Measurements from ENCODE around the gene CWC27.

DNA sequence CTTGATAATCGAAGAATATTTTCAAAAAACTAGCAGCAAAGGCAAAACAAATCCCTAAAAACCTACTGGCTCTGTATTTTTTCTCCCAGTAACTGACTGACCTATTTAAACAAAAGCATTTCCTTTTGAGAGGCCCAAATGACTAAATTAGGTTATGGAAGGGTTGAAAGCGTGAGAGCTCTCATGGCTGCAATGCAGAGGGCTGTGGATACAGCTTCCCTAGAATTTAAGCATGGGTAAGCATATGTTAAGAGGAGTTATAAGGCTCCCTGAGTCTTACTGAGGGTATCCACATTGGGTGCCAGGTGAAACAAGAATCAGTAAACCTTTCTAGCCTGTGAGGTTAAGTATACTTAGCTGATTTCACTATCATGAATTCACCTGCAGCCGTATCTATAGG, 46.1 kb upstream of the CWC27 start:
- TF ChIP-seq, protein P1, sequence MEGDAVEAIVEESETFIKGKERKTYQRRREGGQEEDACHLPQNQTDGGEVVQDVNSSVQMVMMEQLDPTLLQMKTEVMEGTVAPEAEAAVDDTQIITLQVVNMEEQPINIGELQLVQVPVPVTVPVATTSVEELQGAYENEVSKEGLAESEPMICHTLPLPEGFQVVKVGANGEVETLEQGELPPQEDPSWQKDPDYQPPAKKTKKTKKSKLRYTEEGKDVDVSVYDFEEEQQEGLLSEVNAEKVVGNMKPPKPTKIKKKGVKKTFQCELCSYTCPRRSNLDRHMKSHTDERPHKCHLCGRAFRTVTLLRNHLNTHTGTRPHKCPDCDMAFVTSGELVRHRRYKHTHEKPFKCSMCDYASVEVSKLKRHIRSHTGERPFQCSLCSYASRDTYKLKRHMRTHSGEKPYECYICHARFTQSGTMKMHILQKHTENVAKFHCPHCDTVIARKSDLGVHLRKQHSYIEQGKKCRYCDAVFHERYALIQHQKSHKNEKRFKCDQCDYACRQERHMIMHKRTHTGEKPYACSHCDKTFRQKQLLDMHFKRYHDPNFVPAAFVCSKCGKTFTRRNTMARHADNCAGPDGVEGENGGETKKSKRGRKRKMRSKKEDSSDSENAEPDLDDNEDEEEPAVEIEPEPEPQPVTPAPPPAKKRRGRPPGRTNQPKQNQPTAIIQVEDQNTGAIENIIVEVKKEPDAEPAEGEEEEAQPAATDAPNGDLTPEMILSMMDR (IDR thresholded peaks at IDR 0.05; ENCODE audit: low read length), result no peak
- TF ChIP-seq EZH2 (IDR thresholded peaks at IDR 0.05; ENCODE audit: borderline replicate concordance, low read length), result no peak
